GM18526 (cell line): Measurements from ENCODE around the gene TPPP3.

ENCODE experiments used
- POLR2A ChIP-seq: IDR thresholded peaks from 3 replicates; pipeline ENCODE4 v1.6.1; 2011; ENCODE audit not compliant: insufficient read length; ENCODE audit errors: extremely low read depth

The TPPP3 gene

GRCh38 chr16:67390816-67391423 is 2.4 kb downstream of the TPPP3 start:
- TF ChIP-seq POLR2A, result no peak

GRCh38 chr16:67389911-67390815 is 3.1 kb downstream of the TPPP3 start:
- TF ChIP-seq POLR2A, result no peak

DNA sequence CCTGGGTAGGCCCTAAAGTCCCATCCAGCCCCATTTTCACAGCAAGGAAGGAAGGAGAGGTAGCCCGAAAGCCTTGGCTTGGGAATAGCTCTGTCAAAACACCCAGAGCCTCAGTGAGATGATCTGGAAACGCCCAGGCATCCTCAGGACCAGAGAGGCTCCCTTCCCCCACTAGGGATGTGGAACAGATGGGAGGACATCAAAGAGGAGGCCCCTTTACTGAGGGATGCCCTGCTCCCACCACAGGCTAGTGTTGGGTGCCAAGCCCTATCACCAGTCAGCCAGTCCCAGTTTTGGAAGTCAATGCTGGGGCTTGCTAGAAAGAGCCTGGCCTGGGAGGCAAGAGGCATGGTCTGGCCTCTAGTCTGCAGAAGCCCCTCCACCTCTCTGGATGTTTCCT is 4.7 kb downstream of the TPPP3 start:
- TF ChIP-seq POLR2A, result no peak

DNA sequence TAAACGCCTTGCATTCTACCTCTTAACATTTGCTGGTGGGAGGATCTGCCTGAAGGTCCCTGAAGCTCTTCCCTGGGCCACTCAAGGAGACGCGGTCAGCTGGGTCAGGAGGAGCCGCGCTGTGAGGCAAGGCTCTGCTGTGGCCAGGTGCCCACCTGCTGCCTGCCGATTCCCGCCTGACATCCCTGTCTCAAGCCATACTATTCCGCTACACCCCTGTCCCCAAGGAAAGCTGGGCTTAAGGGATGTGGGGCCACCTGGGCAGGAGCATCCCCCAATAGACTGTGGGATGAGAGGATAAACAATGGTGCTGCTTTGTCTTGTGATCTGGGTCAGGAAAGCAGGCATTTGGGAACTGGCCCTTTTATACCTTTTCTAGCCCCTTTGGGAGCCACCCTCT is 5.1 kb downstream of the TPPP3 start:
- no peak for TF ChIP-seq POLR2A

GRCh38 chr16:67387479-67388079 is 5.7 kb downstream of the TPPP3 start:
- TF ChIP-seq POLR2A, result no peak

DNA sequence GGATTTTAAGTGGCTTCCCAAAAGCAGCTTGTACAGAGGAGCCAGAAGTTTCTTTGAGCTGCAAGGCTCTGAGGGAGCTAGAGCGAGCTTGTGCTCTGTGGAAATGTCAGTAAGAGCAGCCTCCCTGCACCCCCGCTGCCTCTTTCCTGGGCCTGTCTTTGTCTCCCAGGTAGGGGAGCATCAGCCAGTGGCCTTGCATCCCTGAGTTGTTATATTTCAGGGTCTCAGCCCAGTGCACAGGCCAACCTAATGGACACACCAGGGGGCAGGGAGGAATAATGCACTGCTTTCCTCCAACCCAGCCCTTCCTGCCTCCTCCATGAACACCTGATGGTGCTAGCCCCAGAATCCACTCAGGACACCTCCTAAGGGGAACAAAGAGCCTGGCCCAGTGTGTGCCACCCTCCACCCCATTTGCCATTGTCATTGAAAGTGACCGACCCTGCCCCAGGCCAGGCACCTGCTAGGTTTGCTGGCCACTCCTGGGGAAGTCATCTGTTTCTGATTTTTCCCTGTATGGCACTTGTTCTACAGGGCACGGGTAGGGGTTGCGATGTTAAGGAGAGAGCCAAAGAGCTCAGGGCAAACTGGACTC is 6.3 kb downstream of the TPPP3 start:
- no peak for TF ChIP-seq POLR2A

DNA sequence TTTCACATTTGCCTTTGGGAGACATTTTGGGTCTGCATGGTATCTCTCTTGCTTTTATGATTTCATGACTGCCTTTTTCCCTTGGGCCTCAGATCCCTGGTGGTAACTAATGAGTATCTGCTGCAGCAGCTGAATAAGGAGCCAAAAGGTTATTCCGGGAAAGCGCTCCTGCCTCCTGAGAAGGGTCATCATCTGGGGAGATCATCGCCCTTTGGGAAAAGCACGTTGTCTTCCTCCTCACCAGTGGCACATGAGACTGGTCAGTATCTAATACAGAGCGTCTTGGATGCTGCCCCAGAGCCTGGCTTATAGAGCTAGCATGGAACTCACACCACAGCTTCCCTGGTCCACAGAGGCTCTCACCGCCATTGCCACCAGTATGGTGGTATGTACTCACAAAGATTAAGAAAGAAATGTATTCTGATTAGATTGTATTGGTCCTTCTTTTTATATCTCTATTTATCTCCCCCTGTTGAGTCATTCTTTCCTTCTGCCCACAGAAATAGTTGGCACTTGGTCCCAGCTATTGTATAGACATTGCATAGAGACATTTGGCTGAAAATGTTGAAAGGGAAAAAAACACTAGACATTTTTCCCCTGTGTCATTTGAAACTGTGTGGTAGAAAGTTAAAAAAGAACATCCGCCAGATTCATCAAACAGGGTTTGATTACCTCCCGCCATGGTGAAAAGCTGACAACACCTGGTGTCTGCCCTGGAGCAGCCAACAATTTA is 8.4 kb downstream of the TPPP3 start:
- TF ChIP-seq POLR2A, result no peak

GRCh38 chr16:67383284-67383683 is 10.0 kb downstream of the TPPP3 start:
- no peak for TF ChIP-seq POLR2A

- TF ChIP-seq POLR2A, result no peak
Observed at GRCh38 chr16:67378642-67379041, 14.7 kb downstream of the TPPP3 start.

GRCh38 chr16:67372664-67373063 is 20.6 kb downstream of the TPPP3 start:
- no peak for TF ChIP-seq POLR2A

GRCh38 chr16:67370661-67371060 is 22.6 kb downstream of the TPPP3 start:
- no peak for TF ChIP-seq POLR2A

GRCh38 chr16:67364600-67365235 is 28.6 kb downstream of the TPPP3 start:
- no peak for TF ChIP-seq POLR2A

DNA sequence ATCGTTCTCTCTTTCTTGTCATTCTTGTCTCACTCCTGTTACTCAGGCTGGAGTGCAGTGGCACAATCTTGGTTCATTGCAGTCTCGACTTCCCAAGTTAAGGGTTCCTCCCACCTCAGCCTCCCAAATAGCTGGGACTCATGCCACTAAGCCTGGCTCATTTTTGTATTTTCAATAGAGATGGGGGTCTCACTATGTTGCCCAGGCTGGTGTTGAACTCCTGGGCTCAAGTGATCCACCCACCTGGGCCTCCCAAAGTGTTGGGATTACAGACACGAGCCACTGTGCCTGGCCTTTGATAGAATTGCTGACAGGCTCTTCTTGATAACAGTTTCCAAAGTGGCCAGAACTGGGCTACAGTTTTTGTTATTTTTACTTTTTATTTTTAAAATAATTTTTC is 32.3 kb downstream of the TPPP3 start:
- TF ChIP-seq POLR2A, result no peak

DNA sequence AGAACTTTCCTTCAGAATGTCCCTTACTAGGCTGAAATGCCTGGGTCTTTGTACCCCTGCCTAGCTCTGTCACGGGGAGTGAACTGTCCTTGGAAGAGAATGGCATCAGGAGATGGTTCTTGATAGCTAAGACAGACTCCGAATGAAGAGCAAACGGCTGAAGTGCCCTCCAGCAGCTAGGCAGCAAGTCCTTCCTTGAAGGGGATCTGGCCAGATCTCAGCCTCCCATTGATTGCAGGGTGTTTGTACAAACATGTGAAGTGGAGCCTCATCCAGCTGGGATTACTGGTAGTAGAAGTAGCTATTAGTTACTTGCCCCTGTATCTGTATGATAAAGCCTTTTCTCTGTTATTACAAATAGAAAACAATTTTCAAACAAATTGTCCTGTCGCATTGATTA is 35.7 kb downstream of the TPPP3 start:
- no peak for TF ChIP-seq POLR2A

- TF ChIP-seq POLR2A, result no peak
Observed at GRCh38 chr16:67356396-67356795, 36.9 kb downstream of the TPPP3 start.
